GM12875 (cell line): ENCODE results near the gene DGKQ.

ENCODE experiments used
- H3K4me3 ChIP-seq: one replicate; pipeline ENCODE4 v1.5.1; 2011; ENCODE audit warnings: low read depth, low read length, control low read depth
- TF ChIP-seq, protein P1 (sequence below): IDR thresholded peaks from 2 replicates; pipeline ENCODE4 v1.5.1; 2011; ENCODE audit warnings: low read depth, mild to moderate bottlenecking, control low read depth, inconsistent platforms, low read length, moderate library complexity, borderline replicate concordance; ENCODE audit not compliant: insufficient read depth

The DGKQ gene

DNA sequence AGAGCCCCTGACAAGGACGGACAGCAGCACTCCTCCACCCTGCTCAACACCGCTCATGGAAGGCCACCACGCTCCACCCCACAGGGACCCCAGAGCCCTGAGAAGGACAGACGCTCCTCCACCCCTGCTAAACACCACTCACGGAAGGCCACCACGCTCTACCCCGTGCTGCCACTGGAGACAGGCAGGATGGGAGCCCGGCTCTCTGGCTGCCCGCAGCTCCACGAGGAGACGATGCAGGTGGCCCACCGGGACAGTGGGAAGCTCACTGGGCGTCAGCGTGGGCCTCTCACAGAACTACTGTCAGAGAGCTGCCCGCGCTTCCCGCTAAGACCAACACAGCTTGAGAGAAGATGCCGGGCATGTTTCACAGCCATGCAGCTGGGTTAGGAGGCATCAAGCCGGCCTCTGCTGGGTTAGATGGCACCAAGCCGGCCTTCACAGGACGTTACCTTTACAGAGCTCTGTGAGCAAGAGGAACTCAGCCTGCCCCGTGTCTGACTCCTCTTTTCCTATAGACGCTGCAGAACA lies 62.1 kb downstream of the DGKQ start:
- no peak overlapping the region for H3K4me3 ChIP-seq
- TF ChIP-seq, protein P1, sequence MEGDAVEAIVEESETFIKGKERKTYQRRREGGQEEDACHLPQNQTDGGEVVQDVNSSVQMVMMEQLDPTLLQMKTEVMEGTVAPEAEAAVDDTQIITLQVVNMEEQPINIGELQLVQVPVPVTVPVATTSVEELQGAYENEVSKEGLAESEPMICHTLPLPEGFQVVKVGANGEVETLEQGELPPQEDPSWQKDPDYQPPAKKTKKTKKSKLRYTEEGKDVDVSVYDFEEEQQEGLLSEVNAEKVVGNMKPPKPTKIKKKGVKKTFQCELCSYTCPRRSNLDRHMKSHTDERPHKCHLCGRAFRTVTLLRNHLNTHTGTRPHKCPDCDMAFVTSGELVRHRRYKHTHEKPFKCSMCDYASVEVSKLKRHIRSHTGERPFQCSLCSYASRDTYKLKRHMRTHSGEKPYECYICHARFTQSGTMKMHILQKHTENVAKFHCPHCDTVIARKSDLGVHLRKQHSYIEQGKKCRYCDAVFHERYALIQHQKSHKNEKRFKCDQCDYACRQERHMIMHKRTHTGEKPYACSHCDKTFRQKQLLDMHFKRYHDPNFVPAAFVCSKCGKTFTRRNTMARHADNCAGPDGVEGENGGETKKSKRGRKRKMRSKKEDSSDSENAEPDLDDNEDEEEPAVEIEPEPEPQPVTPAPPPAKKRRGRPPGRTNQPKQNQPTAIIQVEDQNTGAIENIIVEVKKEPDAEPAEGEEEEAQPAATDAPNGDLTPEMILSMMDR = no peak

DNA sequence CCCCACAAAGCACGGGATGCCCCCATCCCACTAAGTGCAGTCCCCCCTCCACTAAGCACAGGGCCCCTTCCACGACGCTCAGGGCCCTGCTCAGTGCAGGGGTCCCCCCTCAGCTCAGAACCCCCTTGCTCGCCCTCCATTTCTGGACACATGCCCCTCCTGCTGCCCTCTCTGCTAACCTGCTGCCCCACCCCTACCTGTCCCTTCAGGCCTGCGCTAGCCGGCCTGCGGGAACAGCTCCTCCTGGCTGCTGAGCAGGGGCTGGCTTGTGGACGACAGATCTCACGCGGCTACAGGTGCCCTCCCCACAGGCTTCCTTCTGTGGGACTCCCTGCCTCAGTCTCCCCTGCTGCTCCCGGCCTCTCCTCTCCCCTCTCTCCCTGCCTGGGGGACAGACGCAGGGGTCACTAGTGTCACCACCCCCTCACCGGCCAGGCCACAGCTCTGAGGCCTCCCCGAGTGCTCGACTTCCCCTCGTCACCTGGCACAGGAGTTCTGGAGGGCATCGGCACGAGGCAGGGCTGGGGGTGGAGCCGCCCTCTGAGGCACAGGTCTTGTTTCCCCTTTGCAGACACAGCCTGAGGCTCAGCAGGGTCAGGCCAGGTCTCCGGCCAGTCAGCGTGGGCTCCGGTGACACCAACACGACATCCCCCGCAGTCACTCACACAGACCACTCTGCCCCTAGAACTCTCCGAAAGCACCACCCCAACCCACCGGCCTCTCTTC lies 62.8 kb downstream of the DGKQ start:
- TF ChIP-seq, protein P1 = no peak
- H3K4me3 ChIP-seq = no peak overlapping the region

DNA sequence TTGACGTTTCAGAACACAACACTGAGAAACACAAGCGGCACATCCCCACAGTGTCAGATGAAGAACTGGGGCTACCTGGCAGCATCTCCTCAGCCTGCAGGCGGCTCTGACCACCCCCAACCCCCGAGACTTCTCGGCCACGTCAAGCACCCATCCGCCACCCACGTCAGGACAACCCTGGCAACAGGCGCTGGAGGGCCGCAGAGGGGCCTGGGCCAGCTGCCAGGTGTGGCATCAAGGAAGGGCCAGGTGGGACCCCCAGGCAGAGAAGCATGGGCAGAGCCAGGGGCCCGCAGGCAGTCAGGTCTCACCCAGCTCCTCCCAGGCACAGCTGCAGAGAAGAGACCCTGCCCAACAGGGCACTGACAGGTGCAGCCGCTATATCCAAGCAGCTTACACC lies 63.5 kb downstream of the DGKQ start:
- TF ChIP-seq, protein P1 = no peak

DNA sequence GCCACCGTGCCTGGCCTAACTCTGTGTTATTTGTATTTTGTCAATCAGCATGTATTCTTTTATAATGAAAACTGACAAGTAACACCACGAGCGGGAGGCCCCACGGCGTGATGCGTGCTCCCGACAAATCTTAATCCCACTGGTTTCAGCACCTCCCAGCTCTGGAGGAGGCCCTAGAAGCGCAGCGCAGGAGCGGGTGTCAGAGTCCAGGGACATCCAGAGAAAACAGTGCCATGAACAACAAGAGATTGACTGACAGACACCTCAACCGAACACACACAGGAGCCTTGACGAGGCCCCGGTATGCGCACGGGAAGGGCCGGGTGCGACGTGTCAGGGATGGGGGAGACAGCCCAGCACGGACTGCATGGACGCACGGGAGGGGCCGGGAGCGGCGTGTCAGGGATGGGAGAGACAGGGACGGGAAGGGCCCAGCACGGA lies 64.2 kb downstream of the DGKQ start:
- H3K4me3 ChIP-seq = no peak overlapping the region
- TF ChIP-seq, protein P1 = no peak

More for the DNA sequence above, 63.5 kb downstream of the DGKQ start:
- H3K4me3 ChIP-seq = no peak overlapping the region
